Measurements from ENCODE around the gene FAM149A.

Gene FAM149A

GRCh38 chr4:186105647-186106321 lies 1.3 kb downstream of the FAM149A start:
- no peak for DNase-seq (ENCODE audit: low read depth in 2 of 2)

- no peak for DNase-seq (ENCODE audit: low read depth in 2 of 2)
Observed at GRCh38 chr4:186107947-186108346, 3.4 kb downstream of the FAM149A start.

GRCh38 chr4:186108391-186108790 lies 3.9 kb downstream of the FAM149A start:
- DNase-seq (ENCODE audit: low read depth in 2 of 2), result no peak

GRCh38 chr4:186109245-186109644 lies 4.7 kb downstream of the FAM149A start:
- DNase-seq (ENCODE audit: low read depth in 2 of 2), result no peak

- no peak for DNase-seq (ENCODE audit: low read depth in 2 of 2)
Observed at GRCh38 chr4:186116697-186117096, 12.2 kb downstream of the FAM149A start.

GRCh38 chr4:186118582-186118981 lies 14.1 kb downstream of the FAM149A start:
- no peak for DNase-seq (ENCODE audit: low read depth in 2 of 2)

- no peak for DNase-seq (ENCODE audit: low read depth in 2 of 2)
Observed at GRCh38 chr4:186121057-186121456, 16.6 kb downstream of the FAM149A start.

- no peak for DNase-seq (ENCODE audit: low read depth in 2 of 2)
Observed at GRCh38 chr4:186128842-186129241, 24.3 kb downstream of the FAM149A start.

GRCh38 chr4:186131935-186132334 lies 27.4 kb downstream of the FAM149A start:
- DNase-seq (ENCODE audit: low read depth in 2 of 2), result no peak

GRCh38 chr4:186132577-186133242 lies 28.2 kb downstream of the FAM149A start:
- DNase-seq (ENCODE audit: low read depth in 2 of 2), result no peak

- no peak for DNase-seq (ENCODE audit: low read depth in 2 of 2)
Observed at GRCh38 chr4:186134257-186134656, 29.8 kb downstream of the FAM149A start.

- DNase-seq (ENCODE audit: low read depth in 2 of 2), result no peak
Observed at GRCh38 chr4:186134861-186135260, 30.4 kb downstream of the FAM149A start.

- DNase-seq (ENCODE audit: low read depth in 2 of 2), result no peak
Observed at GRCh38 chr4:186137196-186137794, 32.8 kb downstream of the FAM149A start.

GRCh38 chr4:186144198-186144945 lies 39.9 kb downstream of the FAM149A start:
- DNase-seq (ENCODE audit: low read depth in 2 of 2), result no peak

GRCh38 chr4:186144946-186145569 lies 40.6 kb downstream of the FAM149A start:
- no peak for DNase-seq (ENCODE audit: low read depth in 2 of 2)

- no peak for DNase-seq (ENCODE audit: low read depth in 2 of 2)
Observed at GRCh38 chr4:186146458-186146857, 42.0 kb downstream of the FAM149A start.

- no peak for DNase-seq (ENCODE audit: low read depth in 2 of 2)
Observed at GRCh38 chr4:186148336-186148975, 44.0 kb downstream of the FAM149A start.

GRCh38 chr4:186149872-186150271 lies 45.4 kb downstream of the FAM149A start:
- DNase-seq (ENCODE audit: low read depth in 2 of 2), result no peak

- DNase-seq (ENCODE audit: low read depth in 2 of 2), result no peak
Observed at GRCh38 chr4:186150926-186151325, 46.4 kb downstream of the FAM149A start.

GRCh38 chr4:186151499-186151898 lies 47.0 kb downstream of the FAM149A start:
- DNase-seq (ENCODE audit: low read depth in 2 of 2), result no peak

GRCh38 chr4:186158021-186158813 lies 53.7 kb downstream of the FAM149A start:
- no peak for DNase-seq (ENCODE audit: low read depth in 2 of 2)
